K562 (cell line): ENCODE measurements around the gene TMEFF1. TPM values are rescaled to one million over a fixed set of nuclear protein-coding genes. Genes with fewer than 3 reads are reported as not detected.
A peak's percentile ranks its signal among the peaks of the same experiment; 100 is the strongest.

Experiments used
- ATAC-seq: fragments of 200-7000 bp; cut with Tn5 transposase; 3 replicates; pipeline ENCODE4 v1.9.1; 2020; ENCODE audit warnings: moderate library complexity
- BruUV-seq: library from RNA; stranded (reverse); fragments of 400-500 nt; replicated peaks from 2 replicates; lab custom pipeline; 2021; lab: Mats Ljungman, UMichigan
- CTCF ChIA-PET: fragments of 300-600 bp; formaldehyde crosslinking; extraction: SDS; loops from one replicate; lab custom pipeline; 2021; ENCODE audit warnings: low intra/inter-chr PET ratio; lab: Yijun Ruan, JAX
- POLR2A ChIA-PET: fragments of 300-600, 350-650 bp; sonication (Branson Sonifier 250); formaldehyde crosslinking; extraction: SDS; loops from one replicate; lab custom pipeline; 2021; ENCODE audit warnings: antibody characterized with exemption, inconsistent platforms; lab: Yijun Ruan, JAX
- DNase-seq, 4 experiments: peaks; one replicate each; pipeline versions ENCODE4 v3.0.0 to v3.0.0-alpha.2; 2011 to 2018; ENCODE audit warnings: low spot score in 3 of 4, mixed read lengths in 3 of 4; ENCODE audit errors: extremely low read depth in 1 of 4
- FAIRE-seq: peaks from 2 replicates; lab custom pipeline; 2011; peaks lifted over from hg19 to GRCh38; lab: Jason Lieb, UNC
- H2AFZ ChIP-seq: 2 replicates; pipeline ENCODE4 v1.6.0; 2011; ENCODE audit warnings: low read depth, low read length, control low read depth, inconsistent platforms
- H3K27ac ChIP-seq: fragments of 200-600 bp; 3 replicates; pipeline ENCODE4 v1.8.0; 2011; ENCODE audit warnings: low read depth, mild to moderate bottlenecking, control low read depth, inconsistent platforms, low read length, moderate library complexity, mixed read lengths; ENCODE audit errors: extremely low read depth
- H3K27me3 ChIP-seq, 2 experiments: fragments of 300-600 bp in 1 of 2; 2 replicates in 1 of 2; 3 replicates in 1 of 2; pipeline versions ENCODE4 v1.6.0 to v1.8.0; 2011; ENCODE audit warnings: inconsistent platforms in 2 of 2, low read length in 2 of 2, mild to moderate bottlenecking in 1 of 2, mixed read lengths in 1 of 2, moderate library complexity in 1 of 2; ENCODE audit not compliant: control insufficient read depth in 2 of 2, insufficient read depth in 2 of 2
- H3K36me3 ChIP-seq: fragments of 300-600 bp; 3 replicates; pipeline ENCODE4 v1.8.0; 2011; ENCODE audit warnings: mild to moderate bottlenecking, low read length, inconsistent platforms; ENCODE audit not compliant: control insufficient read depth, insufficient read depth
- H3K4me1 ChIP-seq, 2 experiments: fragments of 200-600 bp in 1 of 2; replicated peaks in 1 of 2; 2 replicates in 1 of 2; 3 replicates in 1 of 2; pipeline versions ENCODE4 v1.5.1 to v1.8.0; 2011; ENCODE audit warnings: inconsistent platforms in 2 of 2, low read length in 2 of 2, mild to moderate bottlenecking in 1 of 2, mixed read lengths in 1 of 2, moderate library complexity in 1 of 2; ENCODE audit not compliant: control insufficient read depth in 2 of 2, insufficient read depth in 2 of 2
- H3K4me2 ChIP-seq: 2 replicates; pipeline ENCODE4 v1.6.1; 2011; ENCODE audit warnings: low read length, control low read depth, inconsistent platforms, mixed read lengths; ENCODE audit not compliant: insufficient read depth
- H3K4me3 ChIP-seq: fragments of 200-600 bp; sonication (generic), shearing (Covaris generic); 2 replicates; pipeline ENCODE4 v1.5.1; 2016; ENCODE audit warnings: control low read depth, inconsistent platforms
- H3K79me2 ChIP-seq: fragments of 200-600 bp; 3 replicates; pipeline ENCODE4 v1.8.0; 2011; ENCODE audit warnings: low read length, inconsistent platforms; ENCODE audit not compliant: control insufficient read depth, insufficient read depth
- H3K9ac ChIP-seq, 2 experiments: 2 replicates each; pipeline versions ENCODE4 v1.6.0 to v1.6.1; 2011; ENCODE audit warnings: low read depth in 2 of 2, low read length in 2 of 2, control low read depth in 1 of 2, inconsistent platforms in 1 of 2, mild to moderate bottlenecking in 1 of 2, mixed read lengths in 1 of 2; ENCODE audit not compliant: insufficient read depth in 1 of 2
- H3K9me1 ChIP-seq: one replicate; pipeline ENCODE4 v1.6.0; 2011; ENCODE audit warnings: inconsistent platforms, mild to moderate bottlenecking, low read length, moderate library complexity; ENCODE audit not compliant: control insufficient read depth, insufficient read depth
- H3K9me3 ChIP-seq: replicated peaks from 2 replicates; pipeline ENCODE4 v1.5.1; 2011; ENCODE audit warnings: low read depth, low read length, inconsistent platforms; ENCODE audit not compliant: control insufficient read depth, insufficient read depth
- H4K20me1 ChIP-seq: replicated peaks from 2 replicates; pipeline ENCODE4 v1.6.1; 2011; ENCODE audit warnings: low read length, inconsistent platforms, mixed read lengths; ENCODE audit not compliant: control insufficient read depth, insufficient read depth
- CAMTA2 ChIP-seq: fragments of 250-450 bp; sonication (Bioruptor Pico); conservative IDR thresholded peaks from 2 replicates; pipeline ENCODE4 v1.5.1; 2022
- MECOM ChIP-seq: fragments of 250-450 bp; sonication (Bioruptor Pico); IDR thresholded peaks from 2 replicates; pipeline ENCODE4 v1.8.0; 2022; ENCODE audit warnings: inconsistent platforms
- NR0B1 ChIP-seq: fragments of 450-650 bp; IDR thresholded peaks from one replicate; pipeline ENCODE4 v1.6.1; 2018; ENCODE audit warnings: mild to moderate bottlenecking, moderate library complexity; ENCODE audit not compliant: partially characterized antibody
- RBM22 ChIP-seq: fragments of 200-400 bp; formaldehyde crosslinking; IDR thresholded peaks from 2 replicates; pipeline ENCODE4 v1.6.1; 2018; ENCODE audit warnings: low read length, low read depth; ENCODE audit not compliant: poor library complexity, severe bottlenecking
- RBM39 ChIP-seq: fragments of 200-400 bp; formaldehyde crosslinking; optimal IDR thresholded peaks from 2 replicates; pipeline ENCODE3; 2018; ENCODE audit warnings: low read depth, low read length
- SIN3B ChIP-seq: fragments of 450-650 bp; IDR thresholded peaks from 2 replicates; pipeline ENCODE4 v1.6.1; 2017; ENCODE audit warnings: low read depth, mild to moderate bottlenecking, moderate library complexity
- SPI1 ChIP-seq: IDR thresholded peaks from 2 replicates; pipeline ENCODE4 v1.6.1; 2011; ENCODE audit warnings: low read depth, low read length, control low read depth, borderline replicate concordance
- ZBED1 ChIP-seq: IDR thresholded peaks from 2 replicates; pipeline ENCODE4 v1.6.1; 2014
- ZHX1 ChIP-seq: fragments of 150-350 bp; conservative IDR thresholded peaks from 2 replicates; pipeline ENCODE4 v1.6.1; 2014; ENCODE audit warnings: low read length
- ZNF174 ChIP-seq: fragments of 250-450 bp; sonication (Bioruptor Pico); IDR thresholded peaks from 2 replicates; pipeline ENCODE4 v1.4.0; 2020; ENCODE audit warnings: mild to moderate bottlenecking
- ZNF696 ChIP-seq: fragments of 250-450 bp; sonication (Bioruptor Pico); conservative IDR thresholded peaks from 2 replicates; pipeline ENCODE4 v1.4.0; 2020; ENCODE audit warnings: mild to moderate bottlenecking, moderate library complexity
- ZNF740 ChIP-seq, 3 experiments: fragments of 200-800 bp in 1 of 3; sonication (Bioruptor generic) in 1 of 3; sonication (generic) in 1 of 3; formaldehyde crosslinking in 1 of 3; IDR thresholded peaks; 2 replicates each; pipeline versions ENCODE4 v1.6.1 to v1.8.0; 2016 to 2022; ENCODE audit warnings: mild to moderate bottlenecking in 2 of 3, missing compliant biosample characterization in 2 of 3, missing genetic modification characterization in 2 of 3, missing genetic modification reagents in 1 of 3
- ZNF77 ChIP-seq: fragments of 250-450 bp; sonication (Bioruptor Pico); IDR thresholded peaks from 2 replicates; pipeline ENCODE4 v1.5.0; 2020
- WGBS: fragments of 100-300 bp; shearing (Covaris generic); methylation state at CpG from one replicate; pipeline ENCODE4 v1.1.6; 2016; ENCODE audit warnings: low coverage, mixed read lengths; ENCODE audit not compliant: insufficient coverage; ENCODE audit errors: missing lambda C conversion rate; 5-methylcytosine and 5-hydroxymethylcytosine counted together
- in situ Hi-C: fragments of 300-500 bp; cut with MboI; formaldehyde crosslinking; loops from 4 replicates; pipeline ENCODE4 v1.15.0; 2018; ENCODE audit warnings: inconsistent platforms, mixed read lengths
- intact Hi-C: fragments of 100-400 bp; cut with micrococcal nuclease; formaldehyde crosslinking; loops from 2 replicates; pipeline ENCODE4 v1.14.2; 2022
- polyA plus RNA-seq, 8 experiments: library from polyadenylated mRNA; depleted of rRNA in 4 of 8; stranded (reverse) in 5 of 8; unstranded in 3 of 8; fragments of >200 nt; fragmentation: Nextera tagmentation in 2 of 8; fragmentation: Illumina TruSeq in 1 of 8; extraction: Ambion mirVana in 2 of 8; extraction: Trizol in 1 of 8; gene quantifications; 2 replicates each; pipeline versions ENCODE4 v1.2.1 to v1.2.3, GENCODE V29; 2011 to 2014; ENCODE audit warnings: inconsistent platforms in 1 of 8, missing spikeins in 1 of 8
- total RNA-seq, 7 experiments: library from RNA; depleted of rRNA in 6 of 7; stranded (reverse); fragments of >200 nt in 6 of 7; fragmentation: Illumina TruSeq in 2 of 7; extraction: Trizol in 2 of 7; gene quantifications; 2 replicates each; pipeline versions ENCODE4 v1.2.1 to v1.2.3, GENCODE V29; 2011 to 2021; ENCODE audit warnings: low replicate concordance in 1 of 7
- TF ChIP-seq, protein P1 (sequence below): sonication (generic); formaldehyde crosslinking; IDR thresholded peaks from 2 replicates; pipeline ENCODE4 v1.8.0; 2022; ENCODE audit warnings: mild to moderate bottlenecking, low read depth, missing genetic modification reagents

TMEFF1 gene
- total and polyA plus RNA-seq, 9 of the 15 experiments (the other 6 are each of a cell fraction or from before 2014, with no cell fraction given) = 0.07 to 1.1 (median 0.28) TPM; not detected in 2

DNA sequence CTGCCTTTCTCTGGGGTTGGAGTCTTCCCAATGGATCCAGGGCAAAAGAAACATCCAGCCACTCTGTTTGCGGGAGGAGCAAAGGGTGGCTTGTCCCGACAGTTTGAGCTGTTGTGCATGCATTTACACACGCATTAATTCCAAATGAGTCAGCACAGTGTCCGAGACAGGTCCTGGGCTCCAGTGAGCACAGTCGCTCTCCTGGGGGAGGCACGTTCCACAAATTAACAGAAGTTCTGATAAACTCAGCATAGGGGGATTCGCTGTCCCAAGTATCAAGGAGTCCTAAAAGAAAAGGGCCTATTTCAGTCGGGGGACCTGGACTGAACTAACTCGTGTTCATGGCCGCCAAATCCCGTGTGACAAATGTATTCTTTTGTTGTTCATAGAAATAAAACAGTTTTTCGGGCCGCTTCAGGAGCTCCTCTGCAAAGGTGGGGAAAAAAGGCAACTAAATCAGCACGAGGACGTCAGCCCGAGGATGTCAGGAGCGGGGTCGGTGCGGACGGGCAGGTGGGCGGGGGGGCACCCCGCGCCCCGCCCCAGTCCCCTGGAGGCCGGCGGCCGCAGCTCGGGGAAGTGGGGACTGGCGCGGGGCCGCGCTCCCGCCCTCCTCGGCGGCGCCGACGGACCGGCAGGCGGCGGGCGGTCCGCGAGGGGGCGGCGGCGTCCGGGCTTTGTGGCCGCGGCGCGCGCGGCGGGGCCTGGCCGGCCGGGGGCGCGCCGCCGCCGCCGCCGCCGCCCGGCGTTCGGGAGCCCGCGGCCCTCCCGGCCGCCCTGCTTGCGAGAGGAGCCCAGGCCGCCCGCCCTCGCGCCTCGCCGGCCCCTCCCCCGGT is 46.2 kb upstream of the TMEFF1 start, which contains the start of gene MSANTD3:
Gene MSANTD3, plus strand, starts transcription at position 614 of the 836 bp plus-strand sequence. CDS start 14,796 bp downstream, outside the sequence.
- WGBS = 1% methylated on average over 13 of the region's 80 CpGs
- Histone ChIP-seq H3K9me1 (no peaks in the 10 kb centered on the region), H3K4me1 (peaks cover 7 to 27% of the 10 kb centered on the region in 2 experiments), H3K4me2 (peak within 1 kb of the TSS; percentile 97), H3K9ac (peak within 1 kb of the TSS; percentile 93 to 97), H3K36me3 (no peaks in the 10 kb centered on the region; the same call in 2 of the 3 replicates), H3K79me2 (peaks cover 27% of the 10 kb centered on the region), H3K27ac (peak within 1 kb of the TSS; percentile 99), H2AFZ (peak within 1 kb of the TSS; percentile 99), H4K20me1 (no peaks in the 10 kb centered on the region), H3K9me3 (no peaks in the 10 kb centered on the region), H3K4me3 (peak within 1 kb of the TSS; percentile 88), H3K27me3 (no peaks in the 10 kb centered on the region)
- TSS peak; percentile 97 for BruUV-seq
- peak; percentile 91 for FAIRE-seq
- intact Hi-C loops = loop anchor here (5.0 kb wide), 2 partner anchors 74 to 171 kb away; partner anchors contain the start of gene TEX10
- in situ Hi-C loops = loop anchor here (5.0 kb wide), 1 partner anchor 84 kb away; no protein-coding TSS in a partner anchor
- peak; percentile 82 to 91 (median 90) for DNase-seq
- peak; percentile 89 for ATAC-seq
- CTCF ChIA-PET = interaction anchor here (0.6 to 0.7 kb wide), 2 partner anchors 169 to 761 kb away, joined by 3 read pairs; no protein-coding TSS in a partner anchor
- POLR2A ChIA-PET = interaction anchor here (1.0 to 1.8 kb wide), 5 partner anchors 10 to 94 kb away, joined by 3 to 6 read pairs (median 5); no protein-coding TSS in a partner anchor
- no peak for TF ChIP-seq ZBED1
- no peak for TF ChIP-seq ZNF696 (CRISPR knock-in tag)
- TF ChIP-seq RBM39 = no peak
- TF ChIP-seq SPI1 = no peak
- TF ChIP-seq, protein P1, sequence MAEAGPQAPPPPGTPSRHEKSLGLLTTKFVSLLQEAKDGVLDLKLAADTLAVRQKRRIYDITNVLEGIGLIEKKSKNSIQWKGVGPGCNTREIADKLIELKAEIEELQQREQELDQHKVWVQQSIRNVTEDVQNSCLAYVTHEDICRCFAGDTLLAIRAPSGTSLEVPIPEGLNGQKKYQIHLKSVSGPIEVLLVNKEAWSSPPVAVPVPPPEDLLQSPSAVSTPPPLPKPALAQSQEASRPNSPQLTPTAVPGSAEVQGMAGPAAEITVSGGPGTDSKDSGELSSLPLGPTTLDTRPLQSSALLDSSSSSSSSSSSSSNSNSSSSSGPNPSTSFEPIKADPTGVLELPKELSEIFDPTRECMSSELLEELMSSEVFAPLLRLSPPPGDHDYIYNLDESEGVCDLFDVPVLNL (CRISPR knock-in tag) = no peak
- TF ChIP-seq ZNF174 (CRISPR knock-in tag) = no peak
- TF ChIP-seq SIN3B = no peak
- no peak for TF ChIP-seq ZNF77 (CRISPR knock-in tag)
- no peak for TF ChIP-seq NR0B1
- peak; percentile 74 for TF ChIP-seq ZNF740 (CRISPR knock-in tag; IDR thresholded peaks at IDR 0.05)
- 0 out of 4 replicates have a peak, but pooled peaks of 1 of the 2 experiments have one; percentile 19 for TF ChIP-seq ZNF740 (tag; IDR thresholded peaks at IDR 0.05)
- TF ChIP-seq ZHX1 = no peak
- no peak for TF ChIP-seq CAMTA2 (CRISPR knock-in tag)
- no peak for TF ChIP-seq RBM22
- TF ChIP-seq MECOM (CRISPR knock-in tag) = no peak
